ENCODE measurements around the gene NPY2R. TPM values are rescaled to one million over a fixed set of nuclear protein-coding genes. Genes with fewer than 3 reads are reported as not detected.

Gene NPY2R
- total RNA-seq (2014; rRNA removed) = not detected in 2 replicates
- not detected for polyA plus RNA-seq (2012)

GRCh38 chr4:155208258-155209054 is at the start of gene NPY2R:
Gene NPY2R (plus strand): TSS chr4:155208636. CDS start chr4:155213940, 5,304 bp downstream.
- DNase-seq (ENCODE audit: low read depth) = no peak

- DNase-seq (ENCODE audit: low read depth) = no peak
Observed at GRCh38 chr4:155161357-155161756, 47.1 kb upstream of the NPY2R start.

GRCh38 chr4:155164718-155165117 is 43.7 kb upstream of the NPY2R start:
- DNase-seq (ENCODE audit: low read depth) = no peak

GRCh38 chr4:155170569-155170968 is 37.9 kb upstream of the NPY2R start:
- DNase-seq (ENCODE audit: low read depth) = no peak

GRCh38 chr4:155173371-155173770 is 35.1 kb upstream of the NPY2R start:
- DNase-seq (ENCODE audit: low read depth) = no peak

- DNase-seq (ENCODE audit: low read depth) = no peak
Observed at GRCh38 chr4:155174668-155175067, 33.8 kb upstream of the NPY2R start.

GRCh38 chr4:155179216-155179615 is 29.2 kb upstream of the NPY2R start:
- no peak for DNase-seq (ENCODE audit: low read depth)

- no peak for DNase-seq (ENCODE audit: low read depth)
Observed at GRCh38 chr4:155186972-155187371, 21.5 kb upstream of the NPY2R start.

GRCh38 chr4:155187989-155188388 is 20.4 kb upstream of the NPY2R start:
- no peak for DNase-seq (ENCODE audit: low read depth)

GRCh38 chr4:155190099-155190498 is 18.3 kb upstream of the NPY2R start:
- DNase-seq (ENCODE audit: low read depth) = no peak

GRCh38 chr4:155197757-155198156 is 10.7 kb upstream of the NPY2R start:
- no peak for DNase-seq (ENCODE audit: low read depth)

- no peak for DNase-seq (ENCODE audit: low read depth)
Observed at GRCh38 chr4:155207534-155208257, 740 bp upstream of the NPY2R start.

GRCh38 chr4:155220025-155220424 is 11.6 kb downstream of the NPY2R start:
- DNase-seq (ENCODE audit: low read depth) = no peak

GRCh38 chr4:155227131-155227530 is 18.7 kb downstream of the NPY2R start:
- no peak for DNase-seq (ENCODE audit: low read depth)

GRCh38 chr4:155228713-155229112 is 20.3 kb downstream of the NPY2R start:
- no peak for DNase-seq (ENCODE audit: low read depth)

GRCh38 chr4:155232432-155232831 is 24.0 kb downstream of the NPY2R start:
- DNase-seq (ENCODE audit: low read depth) = no peak

- DNase-seq (ENCODE audit: low read depth) = no peak
Observed at GRCh38 chr4:155234206-155234605, 25.8 kb downstream of the NPY2R start.

- no peak for DNase-seq (ENCODE audit: low read depth)
Observed at GRCh38 chr4:155237567-155237966, 29.1 kb downstream of the NPY2R start.

GRCh38 chr4:155241225-155241624 is 32.8 kb downstream of the NPY2R start:
- DNase-seq (ENCODE audit: low read depth) = no peak

- DNase-seq (ENCODE audit: low read depth) = no peak
Observed at GRCh38 chr4:155241664-155242063, 33.2 kb downstream of the NPY2R start.

- no peak for DNase-seq (ENCODE audit: low read depth)
Observed at GRCh38 chr4:155245105-155245504, 36.7 kb downstream of the NPY2R start.

GRCh38 chr4:155248002-155248896 is 39.8 kb downstream of the NPY2R start:
- DNase-seq (ENCODE audit: low read depth) = no peak
